H54 (cell line): ENCODE results near the gene FGF12.
"Not testable (repeated sequence)": the region's sequence is repeated elsewhere in the genome, so short reads cannot be mapped to it uniquely, and the experiment has no call there.

Source experiments
- DNase-seq: peaks from one replicate; pipeline ENCODE4 v3.0.0; 2011; ENCODE audit warnings: low spot score, mixed read lengths; ENCODE audit not compliant: insufficient read length
- FAIRE-seq: peaks from 3 replicates; lab custom pipeline; 2011; peaks lifted over from hg19 to GRCh38; lab: Jason Lieb, UNC
- POLR2A ChIP-seq: IDR thresholded peaks from 2 replicates; pipeline ENCODE4 v1.6.1; 2011; ENCODE audit warnings: low read depth, mild to moderate bottlenecking, low read length

The FGF12 gene

DNA sequence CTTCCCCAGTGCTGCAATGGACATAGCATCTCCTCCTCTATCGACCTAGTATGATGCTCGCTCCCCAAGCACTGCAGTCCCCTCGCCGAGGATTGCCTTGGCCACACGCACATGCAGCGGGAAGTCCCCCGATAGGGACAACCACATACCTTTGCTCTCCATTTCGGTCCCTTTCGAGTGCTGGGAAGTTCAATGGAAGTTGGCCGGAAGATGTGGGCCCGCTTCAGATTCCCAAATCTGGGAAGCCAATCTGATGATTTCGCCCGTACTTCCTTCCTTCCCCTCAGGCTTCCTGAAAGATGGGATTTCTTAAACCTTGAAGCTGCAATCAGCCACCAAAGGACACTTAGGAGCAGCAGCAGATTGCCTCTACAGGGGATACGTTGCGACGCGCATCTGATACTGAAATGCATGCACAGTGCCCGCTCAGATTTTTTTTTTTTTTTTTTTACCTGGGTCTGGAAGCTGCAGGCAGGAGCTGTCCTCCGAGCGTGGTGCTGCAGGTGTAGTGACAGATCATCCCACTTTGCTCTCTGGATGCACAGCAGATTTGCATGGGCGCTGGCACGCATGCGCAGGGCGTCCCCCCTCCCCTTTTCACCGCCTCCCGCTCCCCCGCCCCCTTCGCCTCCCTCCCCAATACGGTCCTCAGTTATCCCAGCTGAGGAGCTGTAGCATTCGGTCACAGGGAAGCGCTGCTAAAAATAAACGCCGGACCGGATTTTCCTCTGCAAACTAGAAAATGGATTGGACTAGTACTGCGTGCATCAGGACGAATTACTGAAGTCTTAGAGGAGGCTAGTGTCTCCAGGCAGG lies at the start of gene FGF12:
Gene FGF12 (minus strand): TSS at position 510 of the 816 bp plus-strand sequence.
- no peak for FAIRE-seq
- peak; percentile 22 for DNase-seq
- TF ChIP-seq POLR2A = no peak

- not testable (repeated sequence) for FAIRE-seq, DNase-seq
These were observed 47.0 kb upstream of the FGF12 start for GRCh38 chr3:192774341-192774740.

GRCh38 chr3:192772240-192772894 lies 45.0 kb upstream of the FGF12 start:
- DNase-seq (peak; percentile 26), FAIRE-seq (peak; percentile 80)
- no peak for TF ChIP-seq POLR2A

GRCh38 chr3:192758654-192759053 lies 31.3 kb upstream of the FGF12 start:
- no peak for DNase-seq
- TF ChIP-seq POLR2A = no peak
- FAIRE-seq = no peak

GRCh38 chr3:192751148-192751547 lies 23.8 kb upstream of the FGF12 start:
- FAIRE-seq (no peak), DNase-seq (no peak)

DNA sequence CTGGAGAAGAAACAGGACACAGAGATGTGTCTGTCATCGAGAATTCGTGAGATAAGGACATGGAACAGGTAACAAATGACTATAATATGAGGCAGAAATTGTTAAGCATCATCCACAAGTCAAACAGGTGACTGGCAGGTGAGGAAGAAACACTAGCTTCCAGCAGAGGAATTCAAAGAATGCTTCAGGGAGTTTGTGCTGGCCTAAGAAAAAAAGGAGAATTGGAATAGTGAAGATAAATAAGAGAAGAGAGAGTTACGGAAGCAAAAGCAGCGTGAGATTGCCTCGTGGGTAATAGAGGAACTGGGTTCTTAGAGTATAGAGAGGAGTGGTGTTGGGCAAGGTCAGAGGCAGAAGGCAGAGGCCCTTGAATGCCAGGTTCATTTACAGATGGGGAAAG lies 22.9 kb upstream of the FGF12 start:
- DNase-seq = no peak
- no peak for FAIRE-seq
- TF ChIP-seq POLR2A = no peak

More at GRCh38 chr3:192751148-192751547, 23.8 kb upstream of the FGF12 start:
- TF ChIP-seq POLR2A = no peak

GRCh38 chr3:192747746-192748145 lies 20.4 kb upstream of the FGF12 start:
- FAIRE-seq (no peak), DNase-seq (no peak)
- no peak for TF ChIP-seq POLR2A

- no peak for TF ChIP-seq POLR2A
- FAIRE-seq (no peak), DNase-seq (no peak)
These were observed 19.8 kb upstream of the FGF12 start for GRCh38 chr3:192747145-192747544.

GRCh38 chr3:192745150-192745549 lies 17.8 kb upstream of the FGF12 start:
- no peak for FAIRE-seq
- DNase-seq = no peak
- TF ChIP-seq POLR2A = no peak

GRCh38 chr3:192744604-192745003 lies 17.3 kb upstream of the FGF12 start:
- not testable (repeated sequence) for FAIRE-seq, DNase-seq

DNA sequence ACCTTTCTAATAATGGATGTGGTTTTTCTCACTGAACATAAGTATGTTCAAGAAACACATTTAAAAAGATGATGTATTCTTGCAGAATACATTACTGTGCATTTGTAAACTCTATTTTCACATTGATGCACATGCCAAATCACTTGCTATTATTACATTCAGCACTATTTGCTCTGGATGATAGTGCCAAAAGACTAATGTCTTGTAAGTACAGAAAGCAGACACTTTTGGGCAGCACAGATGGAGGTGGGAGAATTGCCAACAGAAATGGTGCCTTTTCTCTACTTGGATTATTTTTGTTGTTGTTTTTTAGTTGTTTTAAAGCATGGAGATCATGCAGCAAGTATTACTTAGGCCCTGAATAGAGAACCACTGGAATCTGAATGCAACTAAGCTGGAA lies 10.2 kb upstream of the FGF12 start:
- DNase-seq (no peak), FAIRE-seq (no peak)
- no peak for TF ChIP-seq POLR2A

DNA sequence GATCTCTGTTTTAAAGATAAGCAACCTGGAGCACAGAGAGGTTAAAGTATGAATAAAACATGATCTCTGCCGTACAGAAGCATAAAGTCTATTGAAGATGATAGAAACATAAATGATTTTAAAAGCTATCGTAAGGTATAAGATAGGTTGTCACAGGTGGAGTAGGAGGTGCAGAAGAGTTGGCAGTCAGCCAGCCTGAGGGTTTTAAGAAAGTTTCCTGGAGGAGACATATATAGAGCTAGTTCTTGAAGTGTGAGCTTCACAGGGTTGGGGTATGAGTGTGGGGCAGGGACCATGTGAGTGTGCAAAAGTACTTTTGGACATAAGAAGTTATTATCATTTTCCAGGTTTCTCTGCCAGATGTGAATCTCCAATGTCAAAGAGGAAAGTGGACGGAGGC lies 3.9 kb upstream of the FGF12 start:
- FAIRE-seq = no peak
- no peak for TF ChIP-seq POLR2A
- DNase-seq = no peak

- TF ChIP-seq POLR2A = no peak
- FAIRE-seq = no peak
- DNase-seq = no peak
These were observed 956 bp downstream of the FGF12 start for GRCh38 chr3:192726385-192726784.

DNA sequence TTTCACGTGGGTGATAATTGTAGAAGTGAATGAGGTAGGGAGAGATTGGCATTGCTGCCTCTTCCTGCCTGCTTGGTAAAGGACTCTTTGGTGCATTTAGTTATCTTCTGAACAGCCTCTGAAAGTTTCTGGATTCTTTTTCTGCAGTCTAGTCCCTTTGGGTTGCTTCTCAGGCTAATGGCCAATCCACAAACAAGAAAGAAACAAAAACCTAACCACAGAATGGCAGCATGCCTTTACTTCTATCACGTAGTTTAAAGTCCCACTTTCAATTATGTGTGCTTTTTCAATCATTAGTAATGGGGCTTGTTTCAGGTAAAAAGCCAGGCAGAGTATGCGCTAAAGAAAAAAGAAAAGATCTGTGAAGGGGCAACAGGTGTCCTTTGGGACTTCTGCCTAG lies 7.4 kb downstream of the FGF12 start:
- FAIRE-seq (no peak), DNase-seq (no peak)
- no peak for TF ChIP-seq POLR2A

DNA sequence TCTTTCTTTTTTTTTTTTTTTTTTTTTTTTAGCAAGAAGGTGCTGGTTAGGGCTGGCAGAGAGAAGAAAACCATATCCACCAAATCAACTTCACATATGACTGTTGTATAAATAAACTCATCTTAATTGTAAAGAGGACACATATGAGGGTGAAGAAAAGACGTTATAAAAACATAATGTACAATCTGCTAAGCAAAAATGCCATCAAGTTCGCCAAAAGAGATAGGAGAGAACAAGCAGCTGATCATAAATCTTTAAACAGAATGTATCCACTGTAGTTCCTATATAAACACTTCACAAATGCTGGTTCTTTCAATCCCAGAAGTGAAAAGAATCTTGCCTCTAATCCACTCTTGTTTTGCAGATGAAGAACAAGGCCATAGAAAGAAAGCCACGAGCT lies 9.2 kb downstream of the FGF12 start:
- TF ChIP-seq POLR2A = no peak
- DNase-seq (no peak), FAIRE-seq (no peak)
